Myocyte (in vitro differentiated cells): Measurements from ENCODE around the gene ABCA4. TPM values are rescaled to one million over a fixed set of nuclear protein-coding genes. Genes with fewer than 3 reads are reported as not detected.

Experiments
- DNase-seq: peaks from one replicate; pipeline ENCODE4 v3.0.0-alpha.2; 2012; ENCODE audit warnings: low read depth
- total RNA-seq: library from RNA; depleted of rRNA; stranded (reverse); fragments of >200 nt; gene quantifications from 2 replicates; pipeline ENCODE4 v1.2.3, GENCODE V29; 2014

Gene ABCA4
- total RNA-seq, 1 donor from 2014 or later: 0.08 TPM

DNA sequence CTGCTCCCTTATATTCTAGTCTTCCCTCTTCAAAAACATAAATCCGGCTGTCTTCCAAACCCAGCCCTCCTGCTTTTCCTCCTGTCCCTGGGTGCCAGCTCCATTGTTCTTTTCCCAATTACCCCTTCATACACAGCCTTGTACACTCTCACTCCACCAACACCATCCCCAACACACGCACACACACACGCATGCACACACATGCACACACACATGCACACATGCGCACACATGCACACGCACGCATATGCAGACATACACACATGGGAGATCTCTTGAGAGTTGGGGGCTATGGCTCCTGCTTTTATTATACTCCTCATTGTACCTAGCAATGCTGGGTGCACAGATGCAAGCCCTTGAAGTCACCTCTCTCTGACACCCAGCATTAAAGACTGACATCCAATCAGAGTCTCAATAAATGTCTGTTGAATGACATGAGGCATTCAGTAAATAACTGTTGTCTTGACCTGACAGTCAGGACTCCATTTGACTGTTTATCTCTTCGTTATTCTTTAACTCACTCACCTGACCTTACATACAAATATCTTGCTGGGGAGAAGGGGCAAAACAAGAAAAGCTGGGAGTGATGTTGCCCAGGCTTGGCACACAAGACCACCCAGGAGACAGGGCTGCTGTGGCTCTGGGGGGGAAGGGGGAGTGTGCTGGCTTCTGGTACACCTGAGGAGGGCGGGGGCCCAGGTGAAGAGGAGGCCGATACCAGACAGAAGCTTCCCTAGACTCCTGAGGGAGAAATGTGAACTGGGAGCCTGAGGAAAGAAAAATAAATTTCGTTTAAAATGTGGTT lies 16.0 kb downstream of the ABCA4 start:
- no peak for DNase-seq

DNA sequence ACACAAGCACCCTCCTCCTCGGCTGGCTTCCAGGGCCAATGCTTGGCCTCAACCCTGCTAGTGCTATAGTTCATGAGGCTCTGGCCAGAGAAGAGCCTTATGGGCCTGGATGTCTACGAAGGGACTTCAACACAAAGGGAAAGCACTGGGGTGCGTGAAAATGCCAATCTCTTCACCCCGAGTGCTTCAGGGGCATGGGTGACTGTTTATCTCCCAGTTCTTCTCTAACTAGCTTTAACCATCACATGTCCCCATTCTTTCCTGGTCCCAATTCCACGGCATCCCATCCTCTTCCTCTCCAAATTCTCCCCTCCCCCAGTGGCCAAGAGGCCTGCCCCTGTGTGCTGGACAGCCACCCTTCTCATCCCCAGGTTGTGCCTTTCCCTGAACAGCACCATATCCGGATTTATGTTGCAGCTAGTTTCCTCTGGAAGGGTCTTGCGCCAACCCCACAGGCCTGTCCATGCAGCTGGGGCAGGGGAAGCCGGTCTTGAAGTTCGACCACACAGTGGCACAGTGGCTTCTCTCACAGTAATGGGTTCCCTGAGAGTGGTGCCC lies 16.7 kb downstream of the ABCA4 start:
- DNase-seq: no peak

DNA sequence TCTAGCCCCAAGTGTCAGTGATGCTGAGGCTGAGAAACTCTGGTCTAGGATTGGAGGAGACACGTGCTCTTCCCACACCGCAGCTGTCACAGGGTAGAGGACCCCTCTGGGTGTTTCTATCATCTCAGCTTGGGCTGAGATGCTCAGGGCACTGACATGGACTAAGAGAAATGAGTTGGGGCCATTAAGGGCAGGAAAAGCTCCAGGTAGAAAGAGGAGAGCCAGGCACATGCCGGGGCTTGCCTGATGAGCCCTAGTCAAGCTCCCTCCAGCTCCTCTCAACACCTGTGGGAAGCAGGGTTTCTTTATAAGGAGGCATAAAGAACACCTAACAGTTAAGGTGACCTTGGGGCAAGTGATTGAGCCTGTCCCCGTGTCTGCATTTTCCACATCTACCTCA lies 17.3 kb downstream of the ABCA4 start:
- no peak for DNase-seq

DNA sequence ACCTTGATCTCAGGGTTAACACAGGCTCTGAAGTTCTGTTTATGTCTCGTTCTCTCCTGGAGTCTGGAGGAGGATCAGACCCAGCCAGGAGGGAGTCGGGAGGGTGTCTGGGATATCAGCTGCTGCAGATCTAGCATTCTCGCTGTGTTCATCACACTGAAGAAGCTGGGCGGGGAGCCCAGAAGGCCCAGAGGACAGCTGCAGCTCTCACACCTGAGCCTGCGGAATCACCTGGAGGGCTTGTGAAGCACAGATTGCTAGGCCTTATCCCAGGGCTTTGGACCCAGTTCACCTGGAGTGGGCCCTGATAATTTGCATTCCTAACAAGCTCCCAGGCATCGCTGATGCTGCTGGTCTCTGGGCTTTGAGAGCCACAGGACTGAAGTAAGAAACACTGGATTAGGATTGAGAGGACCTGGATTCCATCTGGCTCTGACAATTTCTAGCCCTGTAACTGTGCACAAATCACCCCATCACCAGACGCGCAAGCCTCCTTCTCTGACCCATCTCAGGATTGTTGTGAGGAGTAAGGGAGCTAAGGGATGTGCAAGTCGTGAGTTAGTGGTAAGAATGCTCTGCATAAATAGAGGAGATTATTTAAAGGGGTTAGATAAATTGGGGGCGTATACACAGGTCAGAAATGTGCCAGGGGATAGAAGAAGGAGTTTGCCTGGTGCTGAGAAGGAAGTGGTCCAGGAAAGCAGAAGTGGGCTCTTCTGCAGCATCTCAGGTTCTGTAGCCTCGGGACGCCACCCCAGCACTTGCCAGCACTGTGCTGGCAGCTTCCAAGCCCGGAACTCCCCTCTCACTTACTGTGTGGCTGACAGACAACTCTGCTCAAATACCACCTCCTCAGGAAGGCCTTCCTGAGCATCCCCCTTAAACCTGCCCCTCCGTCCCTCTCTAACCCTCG lies 19.1 kb downstream of the ABCA4 start:
- no peak for DNase-seq

DNA sequence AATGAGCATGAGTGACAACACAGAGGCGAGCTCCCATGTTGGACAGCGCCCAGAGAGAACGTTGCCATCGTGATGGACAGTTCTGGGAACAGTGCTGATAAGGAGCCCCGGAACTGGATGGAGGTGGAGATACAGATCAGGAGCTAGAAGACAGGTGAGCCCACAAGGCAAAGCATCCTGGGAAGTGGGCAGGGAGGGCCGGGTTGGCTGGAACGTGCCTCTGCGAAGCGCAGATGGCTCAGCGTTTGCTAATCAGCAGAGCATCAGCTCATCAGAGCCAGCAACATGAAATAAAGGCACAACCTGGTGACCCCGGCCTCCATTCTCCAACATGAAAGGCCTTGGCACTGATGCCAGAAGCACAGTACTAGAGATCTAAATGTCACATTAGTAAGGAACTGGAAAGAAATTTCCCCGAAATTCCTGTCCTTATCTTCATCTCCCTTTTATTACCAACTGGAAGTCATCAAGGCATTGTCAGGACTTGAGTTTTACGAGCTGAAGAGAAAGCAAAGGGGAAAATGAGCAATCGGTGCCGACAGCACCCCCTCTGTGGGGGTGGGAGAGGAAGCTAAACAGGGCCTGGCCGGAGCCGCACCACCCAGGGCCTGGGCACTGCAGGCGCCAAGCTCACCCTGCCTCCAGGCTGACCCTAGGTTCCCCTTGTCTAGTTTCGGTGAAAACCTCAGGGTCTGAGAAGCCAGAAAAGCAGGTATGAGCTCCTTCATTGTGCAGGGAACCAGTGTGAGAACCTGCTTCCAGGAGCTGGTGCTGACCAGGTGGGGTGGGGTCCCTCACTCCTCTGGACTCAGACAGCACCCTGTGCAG lies 19.9 kb downstream of the ABCA4 start:
- no peak for DNase-seq

DNA sequence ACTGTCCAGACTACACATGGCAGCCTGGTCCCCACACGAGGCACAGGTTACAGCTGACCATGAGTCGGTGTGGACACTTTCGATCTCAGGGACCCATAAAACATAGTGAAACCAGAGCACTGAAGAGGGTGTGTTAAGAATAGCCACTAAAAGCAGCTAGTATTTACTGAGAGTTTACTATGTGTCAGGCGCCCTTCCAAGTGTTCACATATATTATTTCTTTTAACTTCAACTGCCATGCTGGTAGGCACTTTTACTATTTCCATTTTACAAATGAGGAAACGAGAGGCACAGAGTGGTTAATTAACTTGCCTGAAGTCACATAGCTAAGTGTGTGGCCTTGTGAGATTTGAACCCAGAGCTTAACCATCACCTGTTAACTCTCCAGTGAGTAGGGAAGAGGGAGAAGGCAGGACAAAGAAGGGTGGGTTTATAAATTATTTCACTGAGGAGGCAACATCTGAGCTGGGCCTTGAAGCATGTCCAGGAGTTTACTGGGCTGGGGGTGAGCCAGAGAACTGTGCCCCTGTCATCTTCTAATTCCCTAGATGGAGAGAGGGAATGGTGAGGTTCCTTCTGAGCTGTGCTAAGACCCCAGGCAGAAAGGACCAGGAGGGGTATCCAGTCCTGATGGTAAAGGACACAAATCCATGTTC lies 20.7 kb downstream of the ABCA4 start:
- no peak for DNase-seq

DNA sequence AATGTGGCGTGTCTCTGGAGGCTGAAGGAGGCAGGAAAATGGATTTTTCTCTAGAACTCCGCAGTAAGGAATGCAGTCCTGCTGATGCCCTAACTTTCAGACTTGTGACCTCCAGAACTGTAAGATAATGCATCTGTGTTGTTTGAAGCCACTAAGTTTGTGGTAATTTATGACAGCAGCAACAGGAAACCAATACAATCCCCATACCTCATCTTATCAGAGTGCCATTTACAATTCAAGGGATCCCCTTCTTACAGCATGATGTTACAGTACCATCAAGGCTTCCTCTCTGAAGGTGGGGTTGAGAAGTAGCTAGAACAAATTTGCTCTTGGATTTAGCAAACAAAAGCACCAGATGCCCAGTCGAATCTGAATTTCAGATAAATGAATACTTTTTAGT lies 21.6 kb downstream of the ABCA4 start:
- DNase-seq: no peak

DNA sequence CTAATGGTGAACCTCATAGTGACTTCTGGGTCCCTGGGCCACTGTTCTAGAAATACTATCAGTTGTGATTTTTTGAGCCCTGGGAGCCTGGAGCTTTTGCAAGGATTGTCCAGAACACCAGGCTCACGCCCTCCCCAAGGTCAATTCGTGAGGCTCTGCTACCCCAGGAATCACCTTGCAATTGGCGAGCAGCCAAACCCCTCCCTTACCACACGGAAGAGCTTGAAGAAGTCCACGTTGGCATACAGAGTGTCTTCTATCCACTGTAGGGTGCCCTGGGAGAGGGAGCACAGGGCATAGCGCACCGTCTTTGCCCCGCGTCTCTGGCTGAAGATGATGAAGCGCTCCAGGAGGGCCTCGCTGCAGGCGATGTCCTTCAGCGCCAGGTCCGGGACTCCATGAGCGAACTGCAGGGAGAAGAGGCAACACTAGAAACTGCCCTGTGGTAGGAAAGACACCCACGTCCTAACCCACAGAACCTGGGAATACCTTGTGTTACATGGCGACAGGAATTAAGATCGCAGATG lies 22.3 kb downstream of the ABCA4 start:
- DNase-seq: no peak

DNA sequence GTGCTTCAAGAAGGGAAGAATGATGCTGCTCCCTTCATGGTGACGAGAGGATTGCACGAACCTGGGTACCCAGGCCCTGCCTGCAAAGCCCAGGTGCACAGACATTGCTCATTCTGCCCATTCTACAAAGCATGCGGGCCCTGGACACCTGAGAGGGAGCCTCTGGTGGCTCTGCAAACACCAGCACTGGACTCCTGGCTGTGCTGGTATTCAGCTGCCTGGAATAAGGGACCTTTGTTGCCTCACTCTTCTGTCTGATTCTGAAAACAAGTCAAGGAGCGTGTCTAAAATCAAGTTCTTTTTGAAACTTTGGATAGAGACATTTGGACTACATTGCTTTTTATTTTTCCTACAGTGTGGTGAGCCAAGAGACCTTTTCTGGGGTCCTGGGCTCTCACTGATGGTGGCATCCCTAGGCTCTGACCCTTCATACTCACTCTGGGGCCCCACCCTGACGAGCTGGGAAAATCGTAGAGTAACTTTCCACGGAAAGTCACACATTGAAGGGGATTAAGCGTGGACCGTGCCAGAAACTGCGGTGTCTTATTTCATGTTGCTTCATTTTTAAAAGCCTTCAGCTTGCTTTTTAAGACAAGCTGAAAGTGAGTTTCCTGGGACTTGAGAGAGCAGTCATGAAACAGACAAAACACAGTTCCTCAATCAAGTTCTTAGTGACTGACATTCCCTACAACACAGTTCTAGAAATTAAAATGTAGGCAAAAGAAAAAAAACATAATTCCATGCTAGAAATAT lies 24.0 kb downstream of the ABCA4 start:
- DNase-seq: peak; percentile 59

DNA sequence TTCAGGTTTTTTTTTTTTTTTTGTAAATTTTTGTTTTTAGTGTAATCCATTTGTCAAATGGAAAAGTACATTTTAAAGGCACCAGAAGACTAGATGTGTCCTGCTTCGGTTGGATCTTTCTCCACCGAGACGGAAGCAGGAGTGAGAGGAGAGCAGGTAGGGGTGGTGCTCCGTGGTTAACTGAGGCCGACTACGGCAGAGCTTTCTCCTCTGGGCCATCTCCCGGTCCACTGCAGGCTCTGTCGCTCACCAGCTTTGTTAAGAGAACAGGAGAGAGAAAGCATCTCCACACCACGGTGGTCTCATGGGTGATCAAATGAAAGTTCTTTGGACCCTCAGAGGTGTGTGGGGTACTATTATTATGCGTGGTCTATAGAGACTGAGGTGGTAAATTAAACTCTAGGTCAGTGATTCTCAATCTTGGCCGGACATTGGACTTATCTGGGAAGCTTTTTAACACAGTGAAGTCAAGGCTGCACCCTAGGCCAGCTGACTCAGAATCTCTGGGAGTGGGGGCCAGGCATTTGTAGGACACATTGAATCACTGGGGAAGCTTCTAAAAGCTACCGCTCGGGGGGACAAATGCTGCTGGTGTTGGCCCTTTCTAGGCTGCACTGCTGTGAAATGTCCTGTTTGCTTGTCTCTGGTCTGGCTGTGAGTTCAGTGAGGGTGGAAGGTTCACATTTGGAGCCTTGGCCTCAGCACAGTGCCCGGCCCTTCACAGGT lies 25.0 kb downstream of the ABCA4 start:
- DNase-seq: no peak

DNA sequence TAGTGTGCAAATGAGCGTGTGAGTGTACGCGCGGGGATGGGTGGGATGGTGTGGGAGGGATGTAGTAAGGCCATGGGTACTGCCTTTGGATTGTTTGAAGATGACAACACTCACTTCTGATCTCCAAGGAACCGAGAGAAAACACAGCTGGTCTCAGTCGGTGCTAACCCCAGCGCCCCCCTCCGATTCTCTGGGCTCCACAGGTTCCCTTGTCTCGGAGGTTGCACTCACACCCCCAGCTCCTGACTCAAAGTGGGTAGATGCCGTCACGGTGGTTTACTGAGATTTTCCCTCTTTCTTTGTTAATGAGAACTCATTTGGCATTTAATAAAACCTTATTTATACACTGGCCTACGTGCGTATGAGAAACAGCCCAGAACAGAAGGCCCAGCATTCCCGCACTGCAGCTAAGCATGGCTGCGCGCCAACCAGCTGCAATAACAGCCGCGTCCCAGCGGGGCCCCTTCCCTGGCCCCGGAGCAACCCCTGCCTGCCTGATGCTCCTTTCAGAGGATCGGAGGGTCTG lies 25.8 kb downstream of the ABCA4 start:
- DNase-seq: peak; percentile 67

DNA sequence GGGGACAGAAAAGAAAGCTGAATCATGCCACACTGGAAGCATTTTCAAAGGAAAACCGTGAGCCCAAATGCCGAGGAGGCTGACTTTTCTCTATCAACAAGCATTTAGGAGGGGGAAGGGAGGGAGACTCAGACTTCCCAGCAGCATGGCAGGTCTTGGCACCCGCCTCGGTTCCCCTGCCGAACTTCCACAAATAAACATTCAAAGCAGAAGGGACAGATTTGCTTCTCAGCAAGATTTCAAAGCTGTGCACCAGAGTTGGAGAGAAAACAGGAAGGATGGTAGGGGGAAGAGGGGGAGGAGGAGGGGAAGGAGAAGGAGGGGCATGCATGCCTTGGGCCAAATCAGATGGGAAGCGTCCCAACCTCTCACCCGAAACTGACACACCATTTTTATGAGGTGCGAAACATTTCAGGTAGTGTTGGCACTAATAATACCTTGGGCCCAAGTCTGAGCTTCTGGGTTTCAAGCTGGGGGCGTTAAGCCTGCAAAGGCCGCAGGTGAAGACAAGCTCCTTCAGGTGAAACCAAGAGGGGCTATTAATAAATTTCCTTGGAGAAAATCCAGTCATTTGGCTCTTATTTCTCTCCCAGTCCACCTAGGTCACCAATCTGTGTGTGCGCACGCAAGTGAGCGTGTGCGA lies 26.4 kb downstream of the ABCA4 start:
- DNase-seq: peak; percentile 24

DNA sequence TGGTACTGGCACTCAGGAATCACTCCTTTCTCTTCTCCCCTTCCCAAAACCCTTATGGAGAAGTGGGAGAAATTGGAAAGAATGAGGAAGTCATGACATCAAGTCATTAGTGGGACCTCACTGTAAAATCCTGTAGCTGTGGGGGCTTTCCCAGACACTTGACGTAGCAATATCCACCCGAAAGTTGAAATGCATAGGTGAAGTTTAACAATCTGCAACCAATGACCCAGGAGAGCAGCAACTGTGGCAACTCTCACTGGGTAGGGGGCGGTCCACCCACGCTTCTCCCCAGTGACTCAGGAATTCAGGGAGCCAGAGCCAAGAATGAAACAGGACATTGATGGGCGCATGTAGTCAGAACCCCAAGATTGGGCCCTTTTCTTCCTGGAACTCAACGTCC lies 27.0 kb downstream of the ABCA4 start:
- DNase-seq: no peak

DNA sequence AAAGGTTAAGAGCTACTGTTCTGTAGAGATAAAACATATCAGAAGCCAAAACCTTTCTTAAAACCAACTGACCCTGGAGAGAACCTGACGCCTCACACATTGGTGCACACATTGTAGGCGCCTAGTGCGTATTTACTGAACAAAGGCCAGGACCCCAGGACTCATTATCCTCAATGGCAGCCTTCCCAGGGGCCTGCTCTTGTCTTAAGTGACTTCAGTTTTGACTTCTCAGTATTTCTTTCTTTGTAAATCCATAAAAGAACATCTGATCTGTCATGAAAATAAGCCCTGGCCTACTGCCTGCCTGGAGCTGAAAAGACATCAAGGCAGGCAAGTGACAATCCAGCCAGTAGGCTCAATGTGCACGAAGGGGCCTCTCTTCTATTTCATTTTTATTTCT lies 27.6 kb downstream of the ABCA4 start:
- DNase-seq: no peak

DNA sequence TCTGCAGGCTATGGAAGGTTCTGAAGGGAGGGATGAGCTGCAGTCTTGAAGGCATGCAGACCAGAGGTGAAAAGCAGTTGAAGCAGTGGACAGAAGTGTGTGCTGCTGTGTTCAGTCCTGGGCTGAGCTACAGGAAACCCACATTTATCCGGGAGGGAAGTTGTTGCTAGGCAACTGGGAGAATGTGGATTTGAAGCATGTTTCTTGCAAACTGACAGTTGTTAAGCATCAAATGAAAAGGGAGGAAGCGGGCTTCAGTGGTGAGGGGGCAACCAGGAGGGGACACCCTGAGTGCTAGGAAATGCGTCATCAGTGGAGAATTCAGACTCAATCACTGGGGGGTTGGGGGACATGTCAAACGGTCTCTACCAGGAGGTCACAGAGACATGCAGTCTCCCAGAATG lies 28.7 kb downstream of the ABCA4 start:
- no peak for DNase-seq

DNA sequence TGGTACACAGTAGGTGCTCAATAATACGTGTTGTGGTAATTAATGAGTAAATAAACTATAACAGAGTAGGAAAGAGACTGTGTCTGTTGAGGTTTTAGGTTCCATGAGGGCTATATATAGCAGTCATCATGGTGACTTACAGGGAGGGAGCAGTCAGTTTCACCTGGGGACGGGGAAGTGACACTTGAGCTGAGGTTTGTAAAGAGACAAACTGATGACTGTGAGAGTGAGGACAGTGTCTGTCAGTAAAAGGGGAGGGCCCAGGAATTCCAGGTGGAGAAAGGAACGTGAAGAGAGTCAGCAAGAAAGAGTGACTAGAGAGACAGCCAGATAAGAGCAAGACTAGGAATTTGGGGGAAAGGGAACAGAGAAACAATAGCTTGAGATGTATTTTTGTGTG lies 30.2 kb downstream of the ABCA4 start:
- DNase-seq: no peak

DNA sequence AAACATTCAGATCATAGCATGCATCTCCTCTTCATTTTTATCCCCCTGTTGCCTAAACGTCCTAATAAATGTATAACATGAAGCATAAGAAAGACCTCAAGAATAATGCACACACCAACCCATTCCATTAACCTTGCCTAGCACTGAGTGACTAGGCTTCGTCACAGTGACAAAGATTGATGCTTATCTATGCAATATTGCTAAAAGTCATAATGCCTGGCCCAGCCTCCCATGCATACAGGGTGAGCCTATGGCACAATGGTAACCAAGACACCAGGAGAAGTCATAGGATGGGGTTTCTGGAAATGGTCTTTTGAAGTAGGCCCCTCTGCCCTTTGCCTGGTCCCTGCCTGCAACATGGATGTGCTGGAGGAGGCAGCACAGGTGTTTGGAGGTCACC lies 33.8 kb downstream of the ABCA4 start:
- DNase-seq: no peak

DNA sequence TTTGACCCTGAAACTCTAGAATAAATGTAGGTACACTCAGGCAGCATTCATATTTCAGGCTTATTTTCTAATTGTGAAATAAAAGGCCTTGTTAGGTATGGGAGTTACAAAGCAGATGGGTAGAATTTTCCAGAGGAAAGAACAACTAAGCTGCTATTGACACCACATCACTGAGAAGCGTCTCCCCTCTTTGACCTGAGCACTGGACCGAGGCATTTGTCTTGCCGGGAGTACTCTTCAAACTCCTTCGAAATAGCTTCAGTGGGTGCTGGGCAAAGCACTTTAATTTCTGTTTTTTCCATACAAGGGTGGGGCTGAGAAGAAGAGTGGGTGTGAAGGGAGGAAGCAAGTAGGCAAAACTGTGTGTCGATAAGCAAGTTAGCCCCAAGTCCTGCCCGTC lies 36.4 kb downstream of the ABCA4 start:
- DNase-seq: no peak
